BLaER1 (cell line): Measurements from ENCODE around the gene FAM171A1.
A peak's percentile ranks its signal among the peaks of the same experiment; 100 is the strongest.
"Not testable (repeated sequence)": the region's sequence is repeated elsewhere in the genome, so short reads cannot be mapped to it uniquely, and the experiment has no call there.

Experiments
- H3K27ac ChIP-seq: shearing (Covaris generic); formaldehyde crosslinking; 2 replicates; pipeline ENCODE4 v1.8.1; 2022
- H3K27me3 ChIP-seq: shearing (Covaris generic); formaldehyde crosslinking; 2 replicates; pipeline ENCODE4 v1.8.1; 2022
- H3K36me3 ChIP-seq: shearing (Covaris generic); formaldehyde crosslinking; 2 replicates; pipeline ENCODE4 v1.8.1; 2022
- H3K4me1 ChIP-seq: shearing (Covaris generic); formaldehyde crosslinking; 2 replicates; pipeline ENCODE4 v1.8.1; 2022
- H3K4me2 ChIP-seq: shearing (Covaris generic); formaldehyde crosslinking; 2 replicates; pipeline ENCODE4 v1.8.1; 2022
- H3K4me3 ChIP-seq: shearing (Covaris generic); formaldehyde crosslinking; 2 replicates; pipeline ENCODE4 v1.8.1; 2022
- H3K9ac ChIP-seq: shearing (Covaris generic); formaldehyde crosslinking; 2 replicates; pipeline ENCODE4 v1.8.1; 2022
- H3K9me3 ChIP-seq: shearing (Covaris generic); formaldehyde crosslinking; 2 replicates; pipeline ENCODE4 v1.8.1; 2022
- H4K20me1 ChIP-seq: shearing (Covaris generic); formaldehyde crosslinking; 2 replicates; pipeline ENCODE4 v1.8.1; 2022
- Cebpa-rat ChIP-seq: shearing (Covaris generic); IDR thresholded peaks from 2 replicates; pipeline ENCODE4 v1.8.1; 2022

FAM171A1 gene

DNA sequence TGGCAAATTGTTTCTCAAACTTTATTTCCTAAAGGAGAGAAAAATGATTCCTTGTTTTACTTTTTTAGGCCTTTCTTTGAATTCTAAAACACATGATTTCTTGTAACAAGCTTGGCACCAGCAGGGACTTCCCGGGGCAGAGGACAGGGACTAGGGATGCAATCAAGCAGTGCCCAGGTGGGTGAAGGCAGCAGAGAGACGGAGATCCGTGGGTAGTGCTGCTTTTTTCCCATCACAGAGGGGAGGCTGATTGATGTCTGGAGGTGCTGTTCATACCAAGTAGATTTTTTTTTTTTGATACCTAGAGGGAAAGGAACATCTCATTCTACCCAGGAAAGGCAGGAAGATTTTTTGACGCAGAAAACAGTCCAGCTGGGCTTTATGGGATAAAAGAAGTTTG lies 91.9 kb downstream of the FAM171A1 start:
- Histone ChIP-seq H3K4me1 (no peaks in the 10 kb centered on the region), H3K4me3 (no peak overlapping the region), H3K27me3 (no peaks in the 10 kb centered on the region), H4K20me1 (no peaks in the 10 kb centered on the region), H3K4me2 (no peak overlapping the region), H3K27ac (no peak overlapping the region), H3K9me3 (peaks cover 7% of the 10 kb centered on the region; the same call in 1 of the 2 replicates), H3K36me3 (peaks cover 90% of the 10 kb centered on the region), H3K9ac (no peak overlapping the region)
- TF ChIP-seq Cebpa-rat, result no peak

DNA sequence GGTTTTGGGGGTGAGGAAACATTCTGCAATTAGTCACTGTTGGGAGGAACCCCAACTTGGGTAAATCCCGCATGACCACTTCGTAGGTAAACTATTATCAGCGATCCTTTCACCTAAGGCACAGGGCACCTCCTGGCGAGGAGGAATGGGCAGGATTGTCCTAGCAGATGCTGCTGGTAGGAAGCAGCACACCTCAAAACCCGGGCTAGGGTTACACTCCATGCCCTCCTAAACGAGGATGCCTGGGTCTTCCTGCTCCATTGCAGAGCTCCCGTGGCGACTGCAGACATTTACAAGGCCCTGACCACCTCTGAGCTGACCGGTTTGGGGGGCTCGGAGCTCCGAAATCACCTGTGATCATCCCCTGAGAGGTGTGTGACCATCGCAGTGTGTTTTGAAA lies 92.3 kb downstream of the FAM171A1 start:
- Histone ChIP-seq H3K4me1 (no peaks in the 10 kb centered on the region), H3K27ac (no peak overlapping the region), H3K9me3 (peaks cover 7% of the 10 kb centered on the region; the same call in 1 of the 2 replicates), H4K20me1 (no peaks in the 10 kb centered on the region), H3K4me3 (no peak overlapping the region), H3K27me3 (no peaks in the 10 kb centered on the region), H3K4me2 (no peak overlapping the region), H3K36me3 (peaks cover 85% of the 10 kb centered on the region), H3K9ac (no peak overlapping the region)
- TF ChIP-seq Cebpa-rat, result no peak

DNA sequence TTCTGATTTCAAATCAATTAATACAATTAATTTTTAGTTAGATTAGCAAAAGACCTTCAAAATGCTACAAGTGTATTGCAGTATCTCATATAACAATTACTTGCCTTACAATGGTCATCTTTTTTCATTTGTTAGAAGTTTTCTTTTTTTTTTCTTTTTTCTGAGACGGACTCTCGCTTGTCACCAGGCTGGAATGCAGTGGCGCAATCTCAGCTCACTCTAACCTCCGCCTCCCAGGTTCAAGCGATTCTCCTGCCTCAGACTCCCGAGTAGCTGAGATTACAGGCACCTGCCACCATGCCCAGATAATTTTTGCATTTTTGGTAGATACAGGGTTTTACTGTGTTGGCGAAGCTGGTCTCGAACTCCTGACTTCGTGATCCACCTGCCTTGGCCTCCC lies 95.0 kb downstream of the FAM171A1 start:
- not testable (repeated sequence) for H3K9me3 ChIP-seq, H3K9ac ChIP-seq, H3K4me2 ChIP-seq, H3K4me3 ChIP-seq, H4K20me1 ChIP-seq, H3K27me3 ChIP-seq, H3K27ac ChIP-seq, H3K4me1 ChIP-seq
- H3K36me3 ChIP-seq, result peaks cover 58% of the 10 kb centered on the region

DNA sequence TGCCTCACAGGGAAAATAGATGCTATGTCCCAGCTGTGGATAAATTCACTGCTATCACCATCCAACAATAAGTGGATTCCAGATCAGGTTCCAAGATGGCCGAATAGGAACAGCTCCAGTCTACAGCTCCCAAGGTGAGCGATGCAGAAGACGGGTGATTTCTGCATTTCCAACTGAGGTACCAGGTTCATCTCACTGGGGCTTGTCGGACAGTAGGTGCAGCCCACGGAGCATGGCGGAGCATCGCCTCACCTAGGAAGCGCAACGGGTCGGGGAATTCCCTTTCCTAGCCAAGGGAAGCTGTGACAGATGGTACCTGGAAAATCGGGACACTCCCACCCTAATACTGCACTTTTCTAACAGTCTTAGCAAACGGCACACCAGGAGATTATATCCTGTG lies 101.3 kb downstream of the FAM171A1 start:
- peaks cover 11% of the 10 kb centered on the region for H3K4me1 ChIP-seq
- not testable (repeated sequence) for H4K20me1 ChIP-seq, H3K4me2 ChIP-seq, H3K27me3 ChIP-seq, H3K4me3 ChIP-seq, H3K9ac ChIP-seq, H3K27ac ChIP-seq
- H3K36me3 ChIP-seq, result peaks cover 58% of the 10 kb centered on the region
- peaks cover 11% of the 10 kb centered on the region; the same call in 1 of the 2 replicates for H3K9me3 ChIP-seq

DNA sequence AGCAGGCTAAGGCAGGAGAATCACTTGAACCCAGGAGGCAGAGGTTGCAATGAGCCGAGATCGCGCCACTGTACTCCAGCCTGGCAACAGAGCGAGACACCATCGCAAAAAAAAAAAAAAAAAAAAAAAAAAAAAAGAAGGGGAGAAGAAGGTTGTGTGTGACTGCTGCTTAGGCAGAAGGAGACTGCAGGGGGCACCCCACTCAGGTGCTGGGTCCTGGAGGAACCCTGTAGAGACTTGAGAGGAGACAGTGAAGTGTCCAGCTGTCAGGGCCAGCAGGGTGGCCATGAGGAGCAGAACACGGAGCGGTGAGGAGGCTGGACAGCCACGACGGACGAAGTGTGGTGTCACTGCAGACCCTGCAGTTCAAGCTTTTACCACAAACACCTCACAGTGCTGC lies 103.6 kb downstream of the FAM171A1 start:
- no peak for TF ChIP-seq Cebpa-rat
- no peaks in the 10 kb centered on the region for H4K20me1 ChIP-seq
- H3K4me2 ChIP-seq, result no peak overlapping the region
- peaks cover 11% of the 10 kb centered on the region; the same call in 1 of the 2 replicates for H3K9me3 ChIP-seq
- H3K4me1 ChIP-seq, result peaks cover 16% of the 10 kb centered on the region
- no peak overlapping the region for H3K27ac ChIP-seq
- no peaks in the 10 kb centered on the region for H3K27me3 ChIP-seq
- H3K4me3 ChIP-seq, result no peak overlapping the region
- no peak overlapping the region for H3K9ac ChIP-seq
- peaks cover 63% of the 10 kb centered on the region for H3K36me3 ChIP-seq

DNA sequence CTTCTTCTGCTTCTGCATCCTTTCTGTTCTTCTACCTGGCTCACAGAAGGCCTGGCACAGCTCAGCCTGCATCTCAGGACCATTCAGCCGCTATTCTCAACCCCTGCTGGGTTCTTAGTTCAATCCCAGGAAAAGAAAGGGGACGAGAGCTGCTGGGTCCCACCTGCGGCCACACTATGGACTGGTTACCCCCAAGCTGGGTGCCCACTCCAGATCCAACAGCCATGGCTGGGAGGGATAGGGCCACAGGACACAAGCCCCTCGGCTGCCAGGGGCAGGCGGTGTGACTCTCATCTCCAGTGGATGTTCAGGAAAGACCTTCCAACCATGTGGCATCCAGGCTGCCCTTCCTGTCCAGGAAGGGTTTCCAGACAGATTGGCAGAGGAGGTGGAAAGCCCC lies 105.0 kb downstream of the FAM171A1 start:
- no peak overlapping the region for H3K27ac ChIP-seq
- H3K4me3 ChIP-seq, result no peak overlapping the region
- TF ChIP-seq Cebpa-rat, result no peak
- H3K36me3 ChIP-seq, result peaks cover 64% of the 10 kb centered on the region
- H3K27me3 ChIP-seq, result no peaks in the 10 kb centered on the region
- H4K20me1 ChIP-seq, result no peaks in the 10 kb centered on the region
- H3K4me2 ChIP-seq, result no peak overlapping the region
- no peak overlapping the region for H3K9ac ChIP-seq
- peaks cover 11% of the 10 kb centered on the region; the same call in 1 of the 2 replicates for H3K9me3 ChIP-seq
- peaks cover 24% of the 10 kb centered on the region for H3K4me1 ChIP-seq

DNA sequence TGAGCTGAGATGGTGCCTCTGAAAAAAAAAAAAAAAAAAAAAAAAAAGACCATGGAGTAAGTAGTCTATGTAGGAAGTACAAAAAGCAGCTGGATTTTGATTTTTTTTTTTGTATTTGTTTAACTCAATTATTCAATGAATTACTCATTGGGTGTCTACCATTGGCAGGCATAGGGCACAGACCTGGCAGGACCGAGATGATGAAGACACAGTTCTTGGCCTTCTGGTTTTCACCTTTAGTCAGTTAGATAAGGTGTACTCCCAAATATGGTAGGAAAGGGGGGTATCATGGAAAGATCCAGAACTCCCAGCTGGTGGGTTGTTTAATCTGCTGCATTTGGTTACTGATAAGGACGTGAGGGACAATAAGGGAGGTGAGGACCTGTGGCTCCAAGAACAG lies 105.5 kb downstream of the FAM171A1 start:
- Histone ChIP-seq H3K9me3 (peaks cover 11% of the 10 kb centered on the region; the same call in 1 of the 2 replicates), H3K4me3 (no peak overlapping the region), H4K20me1 (no peaks in the 10 kb centered on the region), H3K9ac (no peak overlapping the region), H3K4me1 (peaks cover 24% of the 10 kb centered on the region), H3K36me3 (peaks cover 67% of the 10 kb centered on the region), H3K4me2 (no peak overlapping the region), H3K27me3 (no peaks in the 10 kb centered on the region), H3K27ac (no peak overlapping the region)
- no peak for TF ChIP-seq Cebpa-rat

DNA sequence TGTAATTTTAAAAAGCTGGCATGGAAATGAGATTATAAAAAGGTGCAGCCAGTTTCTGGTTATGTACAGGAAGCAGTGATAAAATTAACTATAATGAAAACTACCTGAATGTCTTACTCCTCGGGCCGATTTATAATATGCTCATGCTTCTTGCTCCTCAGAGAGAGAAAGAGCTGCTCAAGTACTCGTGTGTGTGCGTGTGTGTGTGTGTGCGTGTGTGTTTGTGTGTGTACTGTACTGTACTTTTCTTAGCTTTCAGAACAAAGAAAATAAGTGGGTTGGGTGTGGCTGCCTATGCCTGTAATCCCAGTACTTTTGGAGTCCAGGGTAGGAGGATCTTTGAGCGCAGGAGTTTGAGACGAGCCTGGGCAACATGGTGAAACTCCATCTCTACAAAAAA lies 106.0 kb downstream of the FAM171A1 start:
- Histone ChIP-seq H3K27me3 (no peaks in the 10 kb centered on the region), H3K4me3 (no peak overlapping the region), H3K27ac (no peak overlapping the region), H3K36me3 (peaks cover 67% of the 10 kb centered on the region), H4K20me1 (no peaks in the 10 kb centered on the region), H3K4me2 (no peak overlapping the region), H3K9ac (no peak overlapping the region), H3K9me3 (peaks cover 11% of the 10 kb centered on the region; the same call in 1 of the 2 replicates), H3K4me1 (peaks cover 24% of the 10 kb centered on the region)
- no peak for TF ChIP-seq Cebpa-rat

DNA sequence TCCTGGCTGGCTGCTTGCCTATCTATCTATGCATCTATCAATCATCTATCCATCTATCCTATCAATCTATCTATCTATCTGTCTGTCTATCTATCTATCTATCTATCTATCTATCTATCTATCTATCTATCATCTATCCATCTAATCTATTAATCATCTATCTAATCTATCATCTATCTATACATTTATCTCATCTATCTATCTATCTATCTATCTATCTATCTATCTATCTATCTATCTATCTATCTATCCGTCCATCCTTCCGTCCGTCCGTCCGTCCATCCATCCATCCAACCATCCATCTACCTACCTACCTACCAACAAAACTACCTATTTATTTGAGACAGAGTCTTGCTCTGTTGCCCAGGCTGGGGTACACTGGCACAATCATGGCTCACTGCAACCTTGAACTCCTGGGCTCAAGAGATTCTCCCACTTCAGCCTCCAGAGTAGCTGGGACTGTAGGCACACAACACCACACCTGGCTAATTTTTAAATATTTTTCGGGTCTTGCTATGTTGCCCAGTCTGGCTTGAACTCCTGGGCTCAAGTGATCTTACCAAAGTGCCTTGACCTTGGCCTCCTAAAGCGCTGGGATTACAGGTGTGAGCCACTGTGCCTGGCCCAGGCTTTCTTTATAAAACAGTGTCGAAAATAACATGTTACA lies 107.3 kb downstream of the FAM171A1 start:
- H3K4me2 ChIP-seq, result no peak overlapping the region
- H3K9me3 ChIP-seq, result no peaks in the 10 kb centered on the region
- no peak overlapping the region for H3K9ac ChIP-seq
- H3K27me3 ChIP-seq, result no peaks in the 10 kb centered on the region
- no peak overlapping the region for H3K4me3 ChIP-seq
- no peak for TF ChIP-seq Cebpa-rat
- H3K36me3 ChIP-seq, result peaks cover 55% of the 10 kb centered on the region
- H4K20me1 ChIP-seq, result no peaks in the 10 kb centered on the region
- peaks cover 24% of the 10 kb centered on the region for H3K4me1 ChIP-seq
- no peak overlapping the region for H3K27ac ChIP-seq

DNA sequence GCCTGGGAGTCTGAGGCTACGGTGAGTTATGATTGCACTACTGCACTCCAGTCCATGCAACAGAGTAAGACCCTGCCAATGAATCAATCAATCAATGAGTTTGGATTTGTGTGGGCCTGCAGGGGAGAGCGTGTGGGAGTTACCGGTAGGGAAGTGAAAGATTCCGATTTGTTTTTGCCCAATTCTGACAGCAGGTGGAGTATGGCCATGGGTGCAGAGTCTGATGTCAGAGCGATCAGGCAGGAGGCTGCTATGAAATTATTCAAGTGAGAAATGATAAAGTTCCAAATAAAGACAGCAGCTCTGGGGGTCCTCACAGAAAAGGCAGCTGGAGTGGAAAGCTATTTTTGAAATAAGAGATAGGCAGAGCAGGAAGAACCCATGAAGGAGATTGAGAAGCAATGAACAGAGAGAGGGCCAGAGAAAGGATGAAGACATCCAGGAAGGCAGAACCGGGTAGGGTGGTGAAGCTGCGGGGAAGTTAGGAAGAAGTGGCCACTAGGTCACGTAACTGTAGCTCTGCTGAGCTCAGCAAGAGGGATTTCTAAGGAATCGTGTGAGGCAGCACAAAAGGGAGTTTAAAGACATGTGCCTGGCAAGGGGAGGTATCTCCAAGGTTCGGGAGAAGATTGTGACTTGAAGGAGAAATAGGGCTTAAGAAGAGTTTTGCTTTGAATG lies 108.9 kb downstream of the FAM171A1 start:
- no peak overlapping the region for H3K9ac ChIP-seq
- peaks cover 25% of the 10 kb centered on the region for H3K4me1 ChIP-seq
- no peaks in the 10 kb centered on the region for H3K27me3 ChIP-seq
- H3K27ac ChIP-seq, result no peak overlapping the region
- H3K9me3 ChIP-seq, result no peaks in the 10 kb centered on the region
- H3K4me3 ChIP-seq, result no peak overlapping the region
- H3K4me2 ChIP-seq, result peak overlapping the region; percentile 0; the same call in 1 of the 2 replicates
- H3K36me3 ChIP-seq, result peaks cover 39% of the 10 kb centered on the region
- no peaks in the 10 kb centered on the region for H4K20me1 ChIP-seq
- TF ChIP-seq Cebpa-rat, result no peak
